Neural cell (in vitro differentiated cells): ENCODE measurements around the gene SPTY2D1. TPM values are rescaled to one million over a fixed set of nuclear protein-coding genes. Genes with fewer than 3 reads are reported as not detected.

Experiments used
- H2AFZ ChIP-seq: fragments of 200-600, 300-800 bp; sonication (generic), shearing (Covaris generic); 2 replicates; pipeline ENCODE4 v1.6.0; 2014; ENCODE audit warnings: low read depth, mild to moderate bottlenecking, antibody characterized with exemption, low read length, moderate library complexity
- H3F3A ChIP-seq: fragments of 200-600 bp; shearing (Covaris generic); 2 replicates; pipeline ENCODE4 v1.6.1; 2016; ENCODE audit warnings: mild to moderate bottlenecking, moderate library complexity, mixed read lengths, antibody characterized with exemption, low read length; ENCODE audit not compliant: insufficient read depth, poor library complexity, severe bottlenecking
- H3K27ac ChIP-seq: fragments of 200-600, 300-800 bp; sonication (generic), shearing (Covaris generic); 2 replicates; pipeline ENCODE4 v1.5.1; 2014; ENCODE audit warnings: mild to moderate bottlenecking, low read length, moderate library complexity
- H3K27me3 ChIP-seq: fragments of 300-800, 200-600 bp; sonication (generic), shearing (Covaris generic); 2 replicates; pipeline ENCODE4 v1.6.0; 2014; ENCODE audit warnings: mild to moderate bottlenecking, low read depth, low read length, moderate library complexity; ENCODE audit not compliant: insufficient read depth
- H3K36me3 ChIP-seq: fragments of 300-800, 200-600 bp; sonication (generic), shearing (Covaris generic); 2 replicates; pipeline ENCODE4 v1.5.1; 2014; ENCODE audit warnings: mild to moderate bottlenecking, antibody characterized with exemption, low read length, moderate library complexity; ENCODE audit not compliant: insufficient read depth
- H3K4me2 ChIP-seq: fragments of 300-800, 200-600 bp; sonication (generic), shearing (Covaris generic); 2 replicates; pipeline ENCODE4 v1.6.0; 2014; ENCODE audit warnings: mild to moderate bottlenecking, low read length
- H3K4me3 ChIP-seq: fragments of 300-800, 200-600 bp; sonication (generic), shearing (Covaris generic); 2 replicates; pipeline ENCODE4 v1.5.1; 2014; ENCODE audit warnings: mild to moderate bottlenecking, low read length, moderate library complexity
- H3K79me2 ChIP-seq: fragments of 200-600 bp; shearing (Covaris generic); replicated peaks from 2 replicates; pipeline ENCODE4 v1.6.0; 2014; ENCODE audit warnings: mild to moderate bottlenecking, low read length, moderate library complexity; ENCODE audit not compliant: insufficient read depth
- H3K9ac ChIP-seq: fragments of 300-800, 200-600 bp; sonication (generic), shearing (Covaris generic); 2 replicates; pipeline ENCODE4 v1.6.1; 2016; ENCODE audit warnings: mild to moderate bottlenecking, low read length, mixed read lengths
- H3K9me2 ChIP-seq: fragments of 200-600 bp; shearing (Covaris generic); 2 replicates; pipeline ENCODE4 v1.6.1; 2016; ENCODE audit warnings: mild to moderate bottlenecking, low read length, mixed read lengths; ENCODE audit not compliant: insufficient read depth
- H3K9me3 ChIP-seq: fragments of 200-600, 300-800 bp; sonication (generic), shearing (Covaris generic); 2 replicates; pipeline ENCODE4 v1.6.1; 2016; ENCODE audit warnings: mild to moderate bottlenecking, mixed run types, low read length, moderate library complexity, mixed read lengths
- H4K20me1 ChIP-seq: fragments of 200-600 bp; shearing (Covaris generic); 2 replicates; pipeline ENCODE4 v1.6.1; 2016; ENCODE audit warnings: mild to moderate bottlenecking, mixed run types; ENCODE audit not compliant: insufficient read depth
- CTCF ChIP-seq: fragments of 450-650 bp; IDR thresholded peaks from 2 replicates; pipeline ENCODE4 v1.5.1; 2014; ENCODE audit warnings: antibody characterized with exemption, mild to moderate bottlenecking, moderate library complexity; ENCODE audit not compliant: poor library complexity, severe bottlenecking
- EP300 ChIP-seq: fragments of 450-650 bp; conservative IDR thresholded peaks from 2 replicates; pipeline ENCODE4 v1.6.1; 2014; ENCODE audit warnings: antibody characterized with exemption, mild to moderate bottlenecking, moderate library complexity; ENCODE audit not compliant: poor library complexity, severe bottlenecking
- EZH2 ChIP-seq: fragments of 200-600, 300-800 bp; shearing (Covaris generic), sonication (generic); IDR thresholded peaks from 2 replicates; pipeline ENCODE4 v1.6.1; 2014; ENCODE audit warnings: antibody characterized with exemption, low read length, borderline replicate concordance, mild to moderate bottlenecking; ENCODE audit not compliant: insufficient read depth, poor library complexity, severe bottlenecking
- MXI1 ChIP-seq: fragments of 450-650 bp; conservative IDR thresholded peaks from 2 replicates; pipeline ENCODE4 v1.6.1; 2014; ENCODE audit warnings: antibody characterized with exemption, mild to moderate bottlenecking; ENCODE audit not compliant: poor library complexity, severe bottlenecking
- POLR2AphosphoS5 ChIP-seq: IDR thresholded peaks from 2 replicates; pipeline ENCODE4 v1.6.1; 2012
- RAD21 ChIP-seq: fragments of 450-650 bp; conservative IDR thresholded peaks from 2 replicates; pipeline ENCODE4 v1.6.1; 2014; ENCODE audit warnings: antibody characterized with exemption, mild to moderate bottlenecking, moderate library complexity
- SMC3 ChIP-seq: fragments of 450-650 bp; conservative IDR thresholded peaks from 2 replicates; pipeline ENCODE4 v1.6.1; 2014; ENCODE audit warnings: antibody characterized with exemption, mild to moderate bottlenecking, moderate library complexity; ENCODE audit not compliant: poor library complexity
- TAF1 ChIP-seq: IDR thresholded peaks from 2 replicates; pipeline ENCODE4 v1.6.1; 2012; ENCODE audit warnings: low read depth
- polyA plus RNA-seq: library from polyadenylated mRNA; depleted of rRNA; stranded (reverse); fragments of >200 nt; gene quantifications from 2 replicates; pipeline ENCODE4 v1.2.3, GENCODE V29; 2014
- TF ChIP-seq, protein P1 (sequence below): IDR thresholded peaks from 2 replicates; pipeline ENCODE4 v1.6.1; 2012; ENCODE audit warnings: borderline replicate concordance

The SPTY2D1 gene
- polyA plus RNA-seq, 1 donor from 2014 or later, result 5.9 TPM

DNA sequence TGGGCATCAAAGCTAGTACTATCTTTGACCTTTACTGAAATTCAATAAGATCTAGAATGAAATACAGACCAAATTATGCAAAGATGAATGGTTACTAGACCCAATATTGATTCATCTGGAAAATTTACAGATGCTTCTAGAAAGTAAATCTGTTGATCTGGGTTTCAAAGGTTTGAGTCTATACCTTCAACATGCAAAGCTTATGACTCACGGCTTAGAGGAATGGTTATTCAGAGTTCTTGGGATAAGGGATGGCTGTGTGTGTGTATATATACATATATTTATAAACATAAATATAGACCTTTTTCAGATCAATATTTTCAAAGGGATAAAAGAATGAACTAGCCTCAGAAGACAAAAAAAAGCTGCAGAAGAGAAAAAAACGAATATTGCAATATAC, 1.3 kb downstream of the SPTY2D1 start:
- H2AFZ ChIP-seq, result no peak overlapping the region
- peak overlapping the region; percentile 74 for H3K9ac ChIP-seq
- peak overlapping the region; percentile 73 for H3K4me3 ChIP-seq
- H3F3A ChIP-seq, result no peaks in the 10 kb centered on the region
- no peaks in the 10 kb centered on the region for H3K9me3 ChIP-seq
- H3K27ac ChIP-seq, result no peak overlapping the region
- no peaks in the 10 kb centered on the region for H3K9me2 ChIP-seq
- TF ChIP-seq EP300, result no peak
- TF ChIP-seq MXI1, result no peak
- TF ChIP-seq POLR2AphosphoS5, result no peak
- TF ChIP-seq CTCF, result no peak
- no peak for TF ChIP-seq RAD21
- TF ChIP-seq, protein P1, sequence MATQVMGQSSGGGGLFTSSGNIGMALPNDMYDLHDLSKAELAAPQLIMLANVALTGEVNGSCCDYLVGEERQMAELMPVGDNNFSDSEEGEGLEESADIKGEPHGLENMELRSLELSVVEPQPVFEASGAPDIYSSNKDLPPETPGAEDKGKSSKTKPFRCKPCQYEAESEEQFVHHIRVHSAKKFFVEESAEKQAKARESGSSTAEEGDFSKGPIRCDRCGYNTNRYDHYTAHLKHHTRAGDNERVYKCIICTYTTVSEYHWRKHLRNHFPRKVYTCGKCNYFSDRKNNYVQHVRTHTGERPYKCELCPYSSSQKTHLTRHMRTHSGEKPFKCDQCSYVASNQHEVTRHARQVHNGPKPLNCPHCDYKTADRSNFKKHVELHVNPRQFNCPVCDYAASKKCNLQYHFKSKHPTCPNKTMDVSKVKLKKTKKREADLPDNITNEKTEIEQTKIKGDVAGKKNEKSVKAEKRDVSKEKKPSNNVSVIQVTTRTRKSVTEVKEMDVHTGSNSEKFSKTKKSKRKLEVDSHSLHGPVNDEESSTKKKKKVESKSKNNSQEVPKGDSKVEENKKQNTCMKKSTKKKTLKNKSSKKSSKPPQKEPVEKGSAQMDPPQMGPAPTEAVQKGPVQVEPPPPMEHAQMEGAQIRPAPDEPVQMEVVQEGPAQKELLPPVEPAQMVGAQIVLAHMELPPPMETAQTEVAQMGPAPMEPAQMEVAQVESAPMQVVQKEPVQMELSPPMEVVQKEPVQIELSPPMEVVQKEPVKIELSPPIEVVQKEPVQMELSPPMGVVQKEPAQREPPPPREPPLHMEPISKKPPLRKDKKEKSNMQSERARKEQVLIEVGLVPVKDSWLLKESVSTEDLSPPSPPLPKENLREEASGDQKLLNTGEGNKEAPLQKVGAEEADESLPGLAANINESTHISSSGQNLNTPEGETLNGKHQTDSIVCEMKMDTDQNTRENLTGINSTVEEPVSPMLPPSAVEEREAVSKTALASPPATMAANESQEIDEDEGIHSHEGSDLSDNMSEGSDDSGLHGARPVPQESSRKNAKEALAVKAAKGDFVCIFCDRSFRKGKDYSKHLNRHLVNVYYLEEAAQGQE, result no peak
- no peak for TF ChIP-seq EZH2
- TF ChIP-seq SMC3, result no peak
- TF ChIP-seq TAF1, result no peak
- H3K27me3 ChIP-seq, result no peaks in the 10 kb centered on the region
- peaks cover 48% of the 10 kb centered on the region for H3K79me2 ChIP-seq
- peak overlapping the region; percentile 89 for H3K4me2 ChIP-seq
- H3K36me3 ChIP-seq, result no peaks in the 10 kb centered on the region
- H4K20me1 ChIP-seq, result no peaks in the 10 kb centered on the region

GRCh38 chr11:18624161-18624560, 10.0 kb downstream of the SPTY2D1 start:
- Histone ChIP-seq H3K36me3 (no peaks in the 10 kb centered on the region), H2AFZ (no peak overlapping the region), H3K4me3 (no peak overlapping the region), H3K9me3 (no peaks in the 10 kb centered on the region), H3K79me2 (peaks cover 48% of the 10 kb centered on the region), H3K9ac (no peak overlapping the region), H3F3A (no peaks in the 10 kb centered on the region), H4K20me1 (no peaks in the 10 kb centered on the region), H3K9me2 (no peaks in the 10 kb centered on the region), H3K4me2 (no peak overlapping the region), H3K27me3 (no peaks in the 10 kb centered on the region), H3K27ac (no peak overlapping the region)
- TF ChIP-seq EZH2 (no peak), MXI1 (no peak)

DNA sequence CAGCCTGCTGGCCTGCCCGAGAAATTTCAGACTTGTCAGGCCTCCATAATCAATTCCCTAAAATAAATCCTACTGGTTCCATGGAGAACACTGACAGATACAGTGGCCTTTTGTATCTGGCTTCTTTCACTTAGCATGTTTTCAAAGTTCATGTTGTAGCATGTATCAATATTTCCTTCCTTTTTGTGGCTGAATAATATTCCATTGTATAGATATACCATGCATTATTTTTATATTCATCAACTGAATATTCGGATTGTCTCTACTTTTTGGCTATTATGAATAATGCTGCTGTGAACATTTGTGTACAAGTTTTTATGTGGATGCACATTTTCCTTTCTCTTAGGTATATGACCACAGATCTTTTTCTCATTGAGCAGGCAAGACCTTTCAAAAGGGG, 10.4 kb downstream of the SPTY2D1 start:
- H3K9me3 ChIP-seq, result no peaks in the 10 kb centered on the region
- H3K27ac ChIP-seq, result no peak overlapping the region
- H3K4me2 ChIP-seq, result no peak overlapping the region
- no peaks in the 10 kb centered on the region for H3F3A ChIP-seq
- H3K4me3 ChIP-seq, result no peak overlapping the region
- no peak overlapping the region for H2AFZ ChIP-seq
- H4K20me1 ChIP-seq, result no peaks in the 10 kb centered on the region
- H3K9ac ChIP-seq, result no peak overlapping the region
- no peaks in the 10 kb centered on the region for H3K36me3 ChIP-seq
- peaks cover 45% of the 10 kb centered on the region for H3K79me2 ChIP-seq
- no peaks in the 10 kb centered on the region for H3K27me3 ChIP-seq
- no peak for TF ChIP-seq TAF1
- no peak for TF ChIP-seq POLR2AphosphoS5
- TF ChIP-seq RAD21, result no peak
- TF ChIP-seq SMC3, result no peak
- H3K9me2 ChIP-seq, result no peaks in the 10 kb centered on the region
